ENCODE data around the gene SETD7. TPM values are rescaled to one million over a fixed set of nuclear protein-coding genes. Genes with fewer than 3 reads are reported as not detected.

SETD7 gene
- total and polyA plus RNA-seq, 2 donors (not counting 1 experiment from before 2014, with no cell fraction given), result 37.5 to 80.8 TPM

GRCh38 chr4:139484783-139485311 is 71.2 kb downstream of the SETD7 start:
- H3K9ac ChIP-seq (ENCODE audit: insufficient read depth, low read length), result no peak overlapping the region
- no peak for DNase-seq (ENCODE audit: low read depth in 2 of 2)
- H3K27me3 ChIP-seq (ENCODE audit: control insufficient read depth, insufficient read depth, low read length), result no peaks in the 10 kb centered on the region
- TF ChIP-seq CTCF (conservative IDR thresholded peaks at IDR 0.05 in 1 of 2, IDR thresholded peaks at IDR 0.05 in 1 of 2; ENCODE audit: low read depth in 1 of 2, low read length in 2 of 2) (no peak), EZH2 (IDR thresholded peaks at IDR 0.05; ENCODE audit: low read length, missing control alignments) (no peak)
- no peak overlapping the region for H3K27ac ChIP-seq (ENCODE audit: insufficient read depth, low read length)
- no peaks in the 10 kb centered on the region for H3K9me3 ChIP-seq (ENCODE audit: control insufficient read depth, insufficient read depth, low read depth, low read length)
- H3K4me1 ChIP-seq (ENCODE audit: control insufficient read depth, extremely low read depth, insufficient read depth, low read length), result no peaks in the 10 kb centered on the region
- no peak overlapping the region for H3K4me2 ChIP-seq (ENCODE audit: extremely low read depth, insufficient read depth, low read length)
- no peaks in the 10 kb centered on the region for H3K36me3 ChIP-seq (ENCODE audit: control insufficient read depth, insufficient read depth, low read length)
- H3K79me2 ChIP-seq (ENCODE audit: control insufficient read depth, insufficient read depth, low read length), result no peaks in the 10 kb centered on the region
- H4K20me1 ChIP-seq (ENCODE audit: control insufficient read depth, extremely low read depth, insufficient read depth, low read length), result no peaks in the 10 kb centered on the region
- no peak overlapping the region for H3K4me3 ChIP-seq (replicated peaks in 1 of 4; ENCODE audit: control extremely low read depth in 1 of 4, insufficient read depth in 1 of 4, low read depth in 3 of 4, low read length in 4 of 4)
- no peak overlapping the region for H2AFZ ChIP-seq (ENCODE audit: low read length)

GRCh38 chr4:139483000-139483399 is 73.0 kb downstream of the SETD7 start:
- no peak for TF ChIP-seq EZH2 (IDR thresholded peaks at IDR 0.05; ENCODE audit: low read length, missing control alignments)
- no peak for TF ChIP-seq CTCF (conservative IDR thresholded peaks at IDR 0.05 in 1 of 2, IDR thresholded peaks at IDR 0.05 in 1 of 2; ENCODE audit: low read depth in 1 of 2, low read length in 2 of 2)
- H3K36me3 ChIP-seq (ENCODE audit: control insufficient read depth, insufficient read depth, low read length), result no peaks in the 10 kb centered on the region
- H3K4me3 ChIP-seq (replicated peaks in 1 of 4; ENCODE audit: control extremely low read depth in 1 of 4, insufficient read depth in 1 of 4, low read depth in 3 of 4, low read length in 4 of 4), result no peak overlapping the region

DNA sequence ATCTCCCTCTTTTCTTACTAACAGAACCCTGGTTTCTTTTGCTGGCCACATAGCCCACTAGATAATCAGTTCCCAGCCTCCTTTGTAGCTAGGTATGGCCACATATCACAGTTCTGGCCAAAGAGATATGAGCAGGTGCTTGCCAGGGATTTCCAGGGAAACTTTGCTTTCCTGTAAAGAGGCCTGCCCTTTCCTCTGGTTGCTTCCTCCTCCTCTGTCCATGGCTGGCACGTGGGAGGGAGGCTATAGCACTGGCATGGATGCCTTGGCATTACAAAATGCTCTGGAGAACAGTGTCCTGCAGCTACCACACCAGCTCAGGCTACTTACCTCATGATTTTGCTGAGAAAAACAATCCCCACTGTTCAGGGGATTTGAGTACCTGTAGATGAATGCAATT is 74.6 kb downstream of the SETD7 start:
- Histone ChIP-seq H3K27me3 (ENCODE audit: control insufficient read depth, insufficient read depth, low read length) (no peaks in the 10 kb centered on the region), H3K4me2 (ENCODE audit: extremely low read depth, insufficient read depth, low read length) (no peak overlapping the region), H3K9ac (ENCODE audit: insufficient read depth, low read length) (no peak overlapping the region), H3K9me3 (ENCODE audit: control insufficient read depth, insufficient read depth, low read depth, low read length) (no peaks in the 10 kb centered on the region), H4K20me1 (ENCODE audit: control insufficient read depth, extremely low read depth, insufficient read depth, low read length) (no peaks in the 10 kb centered on the region), H3K79me2 (ENCODE audit: control insufficient read depth, insufficient read depth, low read length) (no peaks in the 10 kb centered on the region), H3K36me3 (ENCODE audit: control insufficient read depth, insufficient read depth, low read length) (no peaks in the 10 kb centered on the region), H3K4me1 (ENCODE audit: control insufficient read depth, extremely low read depth, insufficient read depth, low read length) (no peaks in the 10 kb centered on the region), H3K4me3 (replicated peaks in 1 of 4; ENCODE audit: control extremely low read depth in 1 of 4, insufficient read depth in 1 of 4, low read depth in 3 of 4, low read length in 4 of 4) (no peak overlapping the region), H3K27ac (ENCODE audit: insufficient read depth, low read length) (no peak overlapping the region), H2AFZ (ENCODE audit: low read length) (no peak overlapping the region)
- no peak for DNase-seq (ENCODE audit: low read depth in 2 of 2)
- no peak for TF ChIP-seq CTCF (conservative IDR thresholded peaks at IDR 0.05 in 1 of 2, IDR thresholded peaks at IDR 0.05 in 1 of 2; ENCODE audit: low read depth in 1 of 2, low read length in 2 of 2)

More at GRCh38 chr4:139483000-139483399, 73.0 kb downstream of the SETD7 start:
- Histone ChIP-seq H3K9me3 (ENCODE audit: control insufficient read depth, insufficient read depth, low read depth, low read length) (no peaks in the 10 kb centered on the region), H3K4me2 (ENCODE audit: extremely low read depth, insufficient read depth, low read length) (no peak overlapping the region), H2AFZ (ENCODE audit: low read length) (no peak overlapping the region), H4K20me1 (ENCODE audit: control insufficient read depth, extremely low read depth, insufficient read depth, low read length) (no peaks in the 10 kb centered on the region), H3K9ac (ENCODE audit: insufficient read depth, low read length) (no peak overlapping the region), H3K27ac (ENCODE audit: insufficient read depth, low read length) (no peak overlapping the region), H3K4me1 (ENCODE audit: control insufficient read depth, extremely low read depth, insufficient read depth, low read length) (no peaks in the 10 kb centered on the region), H3K27me3 (ENCODE audit: control insufficient read depth, insufficient read depth, low read length) (no peaks in the 10 kb centered on the region), H3K79me2 (ENCODE audit: control insufficient read depth, insufficient read depth, low read length) (no peaks in the 10 kb centered on the region)
- DNase-seq (ENCODE audit: low read depth in 2 of 2), result no peak

Data from fibroblast of lung (primary cell).